PC-9 (cell line): Measurements from ENCODE around the gene CENPP. TPM values are rescaled to one million over a fixed set of nuclear protein-coding genes. Genes with fewer than 3 reads are reported as not detected.

Experiments used
- BruUV-seq: library from RNA; stranded (reverse); fragments of 400-500 nt; replicated peaks from 2 replicates; lab custom pipeline; 2021; lab: Mats Ljungman, UMichigan
- CTCF ChIA-PET: fragments of 300-600 bp; sonication (Branson Sonifier 250); formaldehyde crosslinking; loops from one replicate; lab custom pipeline; 2022; ENCODE audit warnings: antibody characterized with exemption; lab: Charles Lee
- POLR2A ChIA-PET: fragments of 300-600 bp; sonication (Branson Sonifier 250); formaldehyde crosslinking; loops from one replicate; lab custom pipeline; 2022; ENCODE audit warnings: antibody characterized with exemption; ENCODE audit not compliant: unreplicated experiment; lab: Charles Lee
- DNase-seq, 2 experiments: peaks; one replicate each; pipeline versions ENCODE4 v3.0.0 to v3.0.0-alpha.2; 2015 to 2022; ENCODE audit warnings: mixed read lengths in 1 of 2
- H2AFZ ChIP-seq: fragments of 200-600 bp; sonication (generic); 2 replicates; pipeline ENCODE4 v1.8.1; 2017; ENCODE audit warnings: antibody characterized with exemption
- H3F3A ChIP-seq: fragments of 200-600 bp; sonication (generic); 2 replicates; pipeline ENCODE4 v1.8.1; 2017; ENCODE audit warnings: antibody characterized with exemption, mild to moderate bottlenecking, low read depth; ENCODE audit not compliant: insufficient read depth
- H3K27ac ChIP-seq: fragments of 200-600 bp; sonication (generic); 2 replicates; pipeline ENCODE4 v1.6.1; 2016; ENCODE audit warnings: mixed run types
- H3K27me3 ChIP-seq: fragments of 200-600 bp; sonication (generic); 2 replicates; pipeline ENCODE4 v1.6.1; 2016; ENCODE audit warnings: low read depth, mixed run types; ENCODE audit not compliant: insufficient read depth
- H3K36me3 ChIP-seq: fragments of 200-600 bp; sonication (generic); 2 replicates; pipeline ENCODE4 v1.6.1; 2016; ENCODE audit warnings: low read depth, mixed run types
- H3K4me1 ChIP-seq: fragments of 200-600 bp; sonication (generic); replicated peaks from 2 replicates; pipeline ENCODE4 v1.6.1; 2016; ENCODE audit warnings: mixed run types; ENCODE audit not compliant: insufficient read depth
- H3K4me2 ChIP-seq: fragments of 200-600 bp; sonication (generic); 2 replicates; pipeline ENCODE4 v1.6.1; 2017; ENCODE audit warnings: mixed run types
- H3K4me3 ChIP-seq: fragments of 200-600 bp; sonication (generic); 2 replicates; pipeline ENCODE4 v1.6.1; 2016; ENCODE audit warnings: mixed run types
- H3K79me2 ChIP-seq: fragments of 200-600 bp; sonication (generic); 2 replicates; pipeline ENCODE4 v1.6.1; 2017; ENCODE audit warnings: low read depth, mixed run types
- H3K9me2 ChIP-seq: fragments of 200-600 bp; sonication (generic); 2 replicates; pipeline ENCODE4 v1.8.1; 2017; ENCODE audit warnings: mild to moderate bottlenecking; ENCODE audit not compliant: insufficient read depth
- H3K9me3 ChIP-seq: fragments of 200-600 bp; sonication (generic); 2 replicates; pipeline ENCODE4 v1.8.1; 2016; ENCODE audit warnings: low read depth; ENCODE audit not compliant: insufficient read depth
- H4K20me1 ChIP-seq: fragments of 200-600 bp; sonication (generic); 2 replicates; pipeline ENCODE4 v1.8.1; 2017; ENCODE audit not compliant: insufficient read depth
- EZH2 ChIP-seq: fragments of 200-600 bp; sonication (generic); IDR thresholded peaks from 2 replicates; pipeline ENCODE4 v1.8.0; 2017; ENCODE audit warnings: antibody characterized with exemption, low read depth
- intact Hi-C: fragments of 100-400 bp; cut with micrococcal nuclease; formaldehyde crosslinking; loops from one replicate; pipeline ENCODE4 v1.10.0; 2022; ENCODE audit not compliant: unreplicated experiment
- total RNA-seq: library from RNA; stranded (reverse); gene quantifications from 2 replicates; pipeline ENCODE4 v1.2.3, GENCODE V29; 2021
- TF ChIP-seq, protein P1 (sequence below): fragments of 200-600 bp; sonication (generic); conservative IDR thresholded peaks from 2 replicates; pipeline ENCODE4 v1.6.1; 2017; ENCODE audit warnings: mixed run types, antibody characterized with exemption, mild to moderate bottlenecking, moderate library complexity

CENPP gene
- total RNA-seq, 1 experiment from 2014 or later: 10.0 TPM

DNA sequence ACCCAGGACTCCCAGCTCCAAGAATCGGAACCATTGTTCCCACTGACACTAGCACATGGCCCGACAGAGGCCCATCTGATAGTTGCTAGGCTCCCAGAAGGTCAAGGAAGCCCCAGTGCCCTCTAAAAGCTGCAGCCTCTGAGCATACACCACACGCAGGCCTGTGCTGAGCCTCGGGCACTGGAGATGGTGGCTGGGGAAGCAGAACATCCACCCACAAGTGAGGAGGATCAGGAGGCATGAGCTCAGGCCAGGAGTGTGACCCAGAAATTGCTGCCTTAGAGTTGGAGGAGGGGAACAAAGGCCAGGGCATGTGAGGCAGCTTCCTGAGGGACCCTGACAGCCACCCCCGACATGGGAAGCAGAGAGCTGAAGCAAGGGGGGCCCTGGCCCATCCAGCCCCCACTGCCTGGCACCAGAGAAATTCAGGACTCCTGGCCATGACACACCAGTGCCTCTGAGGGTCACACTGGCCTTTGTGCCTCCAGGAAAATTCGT, 322.8 kb downstream of the CENPP start:
- ChIA-PET CTCF (interaction anchor here (0.6 kb wide), 1 partner anchor 1364 kb away, joined by 4 read pairs; no protein-coding TSS in a partner anchor), POLR2A (no interaction called here)
- Histone ChIP-seq H3K27ac (no peak overlapping the region), H3K9me2 (no peaks in the 10 kb centered on the region), H2AFZ (no peak overlapping the region), H3K4me1 (no peaks in the 10 kb centered on the region), H3F3A (no peaks in the 10 kb centered on the region; the same call in 1 of the 2 replicates), H3K79me2 (no peaks in the 10 kb centered on the region), H3K36me3 (peaks cover 10% of the 10 kb centered on the region), H3K9me3 (no peaks in the 10 kb centered on the region), H3K4me2 (no peak overlapping the region), H3K4me3 (no peak overlapping the region), H4K20me1 (0 out of 2 replicates have a peak, but pooled peaks cover 12% of the 10 kb centered on the region), H3K27me3 (no peaks in the 10 kb centered on the region)
- BruUV-seq: no TSS peak
- intact Hi-C loops: no loop called here
- TF ChIP-seq, protein P1, sequence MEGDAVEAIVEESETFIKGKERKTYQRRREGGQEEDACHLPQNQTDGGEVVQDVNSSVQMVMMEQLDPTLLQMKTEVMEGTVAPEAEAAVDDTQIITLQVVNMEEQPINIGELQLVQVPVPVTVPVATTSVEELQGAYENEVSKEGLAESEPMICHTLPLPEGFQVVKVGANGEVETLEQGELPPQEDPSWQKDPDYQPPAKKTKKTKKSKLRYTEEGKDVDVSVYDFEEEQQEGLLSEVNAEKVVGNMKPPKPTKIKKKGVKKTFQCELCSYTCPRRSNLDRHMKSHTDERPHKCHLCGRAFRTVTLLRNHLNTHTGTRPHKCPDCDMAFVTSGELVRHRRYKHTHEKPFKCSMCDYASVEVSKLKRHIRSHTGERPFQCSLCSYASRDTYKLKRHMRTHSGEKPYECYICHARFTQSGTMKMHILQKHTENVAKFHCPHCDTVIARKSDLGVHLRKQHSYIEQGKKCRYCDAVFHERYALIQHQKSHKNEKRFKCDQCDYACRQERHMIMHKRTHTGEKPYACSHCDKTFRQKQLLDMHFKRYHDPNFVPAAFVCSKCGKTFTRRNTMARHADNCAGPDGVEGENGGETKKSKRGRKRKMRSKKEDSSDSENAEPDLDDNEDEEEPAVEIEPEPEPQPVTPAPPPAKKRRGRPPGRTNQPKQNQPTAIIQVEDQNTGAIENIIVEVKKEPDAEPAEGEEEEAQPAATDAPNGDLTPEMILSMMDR: no peak
- no peak for TF ChIP-seq EZH2
- no peak for DNase-seq

GRCh38 chr9:92649007-92649406, 323.3 kb downstream of the CENPP start:
- TF ChIP-seq, protein P1: no peak
- TF ChIP-seq EZH2: no peak
- intact Hi-C loops: no loop called here
- H3K27ac ChIP-seq: no peak overlapping the region
- peaks cover 6% of the 10 kb centered on the region for H3K36me3 ChIP-seq
- BruUV-seq: no TSS peak
- H3K4me3 ChIP-seq: no peak overlapping the region
- H3K27me3 ChIP-seq: no peaks in the 10 kb centered on the region
- H3K4me2 ChIP-seq: no peak overlapping the region
- H3K79me2 ChIP-seq: no peaks in the 10 kb centered on the region
- no peaks in the 10 kb centered on the region for H3K4me1 ChIP-seq
- POLR2A ChIA-PET: no interaction called here
- no peaks in the 10 kb centered on the region; the same call in 1 of the 2 replicates for H3F3A ChIP-seq
- 0 out of 2 replicates have a peak, but pooled peaks cover 12% of the 10 kb centered on the region for H4K20me1 ChIP-seq
- no peak for DNase-seq
- H3K9me3 ChIP-seq: no peaks in the 10 kb centered on the region
- no peaks in the 10 kb centered on the region for H3K9me2 ChIP-seq
- CTCF ChIA-PET: no interaction called here
- no peak overlapping the region for H2AFZ ChIP-seq

DNA sequence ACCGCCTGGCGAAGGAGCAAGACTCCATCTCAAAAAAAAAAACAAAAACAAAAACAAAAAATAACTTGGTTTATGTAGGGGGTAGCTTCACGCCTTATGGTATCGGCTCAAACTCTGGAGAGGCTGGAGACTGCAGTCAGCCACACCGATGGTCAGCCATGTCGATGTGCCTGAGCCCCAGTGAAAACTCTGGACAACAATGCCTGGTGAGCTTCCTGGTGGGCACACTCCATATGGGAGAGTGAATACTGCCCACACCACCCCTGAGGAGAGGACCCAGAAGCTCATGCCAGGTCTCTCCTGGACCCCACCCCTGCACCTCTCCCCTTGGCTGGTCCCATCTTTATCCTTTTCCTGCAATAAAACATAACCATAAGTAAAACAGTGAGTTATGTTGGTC, 324.5 kb downstream of the CENPP start:
- CTCF ChIA-PET: no interaction called here
- Histone ChIP-seq H3K36me3 (peaks cover 5% of the 10 kb centered on the region), H3K9me3 (no peaks in the 10 kb centered on the region), H3K4me3 (no peak overlapping the region), H3K4me2 (no peak overlapping the region), H3K27me3 (no peaks in the 10 kb centered on the region), H2AFZ (no peak overlapping the region), H4K20me1 (0 out of 2 replicates have a peak, but pooled peaks cover 13% of the 10 kb centered on the region), H3K27ac (no peak overlapping the region), H3K9me2 (no peaks in the 10 kb centered on the region), H3F3A (no peaks in the 10 kb centered on the region; the same call in 1 of the 2 replicates), H3K79me2 (no peaks in the 10 kb centered on the region), H3K4me1 (no peaks in the 10 kb centered on the region)
- no peak for DNase-seq
- TF ChIP-seq EZH2: no peak
- TF ChIP-seq, protein P1: no peak
- BruUV-seq: no TSS peak
- POLR2A ChIA-PET: no interaction called here
- intact Hi-C loops: no loop called here
